Measurements from ENCODE around the gene SFXN5.

GRCh38 chr2:73083886-73084800 is 12.6 kb upstream of the SFXN5 start:
- TF ChIP-seq POLR2A (IDR thresholded peaks at IDR 0.05): no peak
- TF ChIP-seq, protein P1, sequence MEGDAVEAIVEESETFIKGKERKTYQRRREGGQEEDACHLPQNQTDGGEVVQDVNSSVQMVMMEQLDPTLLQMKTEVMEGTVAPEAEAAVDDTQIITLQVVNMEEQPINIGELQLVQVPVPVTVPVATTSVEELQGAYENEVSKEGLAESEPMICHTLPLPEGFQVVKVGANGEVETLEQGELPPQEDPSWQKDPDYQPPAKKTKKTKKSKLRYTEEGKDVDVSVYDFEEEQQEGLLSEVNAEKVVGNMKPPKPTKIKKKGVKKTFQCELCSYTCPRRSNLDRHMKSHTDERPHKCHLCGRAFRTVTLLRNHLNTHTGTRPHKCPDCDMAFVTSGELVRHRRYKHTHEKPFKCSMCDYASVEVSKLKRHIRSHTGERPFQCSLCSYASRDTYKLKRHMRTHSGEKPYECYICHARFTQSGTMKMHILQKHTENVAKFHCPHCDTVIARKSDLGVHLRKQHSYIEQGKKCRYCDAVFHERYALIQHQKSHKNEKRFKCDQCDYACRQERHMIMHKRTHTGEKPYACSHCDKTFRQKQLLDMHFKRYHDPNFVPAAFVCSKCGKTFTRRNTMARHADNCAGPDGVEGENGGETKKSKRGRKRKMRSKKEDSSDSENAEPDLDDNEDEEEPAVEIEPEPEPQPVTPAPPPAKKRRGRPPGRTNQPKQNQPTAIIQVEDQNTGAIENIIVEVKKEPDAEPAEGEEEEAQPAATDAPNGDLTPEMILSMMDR (IDR thresholded peaks at IDR 0.05): no peak

Measured in Peyer's patch (tissue), 4 donors.